ENCODE results near the gene ADM2. TPM values are rescaled to one million over a fixed set of nuclear protein-coding genes. Genes with fewer than 3 reads are reported as not detected.

Gene ADM2
- total RNA-seq, 1 donor from 2014 or later = 23.0 TPM

- FAIRE-seq (no peak), DNase-seq (ENCODE audit: low read depth) (no peak)
- no peak overlapping the region for H3K27ac ChIP-seq (ENCODE audit: low read depth, low read length)
- no peaks in the 10 kb centered on the region for H3K9me3 Mint-ChIP-seq (ENCODE audit: unreplicated experiment)
- no peaks in the 10 kb centered on the region for H3K27me3 ChIP-seq (ENCODE audit: insufficient read depth, low read length)
- no peak overlapping the region for H3K9ac ChIP-seq (ENCODE audit: low read length)
- TF ChIP-seq CTCF (IDR thresholded peaks at IDR 0.05; ENCODE audit: insufficient read depth, low read depth, low read length) (no peak), EZH2 (IDR thresholded peaks at IDR 0.05; ENCODE audit: insufficient read depth, low read length) (no peak)
- H3K27me3 Mint-ChIP-seq (ENCODE audit: low read depth, unreplicated experiment) = peaks cover 4% of the 10 kb centered on the region
- H4K20me1 ChIP-seq (ENCODE audit: insufficient read depth, low read length) = no peaks in the 10 kb centered on the region
- H2AFZ ChIP-seq (ENCODE audit: low read depth, low read length) = no peak overlapping the region
- H3K27ac Mint-ChIP-seq (ENCODE audit: unreplicated experiment) = no peak overlapping the region
- no peaks in the 10 kb centered on the region for H3K36me3 Mint-ChIP-seq (ENCODE audit: low read depth, unreplicated experiment)
- no peak overlapping the region for H3K4me2 ChIP-seq (ENCODE audit: low read length)
- no peak overlapping the region for H3K4me3 Mint-ChIP-seq (ENCODE audit: unreplicated experiment)
- no peaks in the 10 kb centered on the region for H3K4me1 Mint-ChIP-seq (ENCODE audit: low read depth, unreplicated experiment)
- no peaks in the 10 kb centered on the region for H3K79me2 ChIP-seq (ENCODE audit: insufficient read depth, low read length)
- H3K4me1 ChIP-seq (ENCODE audit: insufficient read depth, low read length) = no peaks in the 10 kb centered on the region
- no peaks in the 10 kb centered on the region for H3K9me3 ChIP-seq (ENCODE audit: insufficient read depth, low read depth, low read length)
- H3K4me3 ChIP-seq (ENCODE audit: insufficient read depth, low read depth, low read length) = no peak overlapping the region
- H3K36me3 ChIP-seq (ENCODE audit: insufficient read depth, low read length) = peaks cover under 1% of the 10 kb centered on the region
Measured at GRCh38 chr22:50497093-50497492, 15.8 kb downstream of the ADM2 start.

- no peaks in the 10 kb centered on the region for H3K9me3 ChIP-seq (ENCODE audit: insufficient read depth, low read depth, low read length)
- peaks cover 4% of the 10 kb centered on the region for H3K27me3 Mint-ChIP-seq (ENCODE audit: low read depth, unreplicated experiment)
- TF ChIP-seq CTCF (IDR thresholded peaks at IDR 0.05; ENCODE audit: insufficient read depth, low read depth, low read length) (peak; percentile 58), EZH2 (IDR thresholded peaks at IDR 0.05; ENCODE audit: insufficient read depth, low read length) (no peak)
- H3K36me3 Mint-ChIP-seq (ENCODE audit: low read depth, unreplicated experiment) = no peaks in the 10 kb centered on the region
- no peaks in the 10 kb centered on the region for H3K79me2 ChIP-seq (ENCODE audit: insufficient read depth, low read length)
- no peak overlapping the region for H2AFZ ChIP-seq (ENCODE audit: low read depth, low read length)
- DNase-seq (ENCODE audit: low read depth) (peak; percentile 25), FAIRE-seq (no peak)
- H3K27ac ChIP-seq (ENCODE audit: low read depth, low read length) = no peak overlapping the region
- no peak overlapping the region for H3K4me2 ChIP-seq (ENCODE audit: low read length)
- no peak overlapping the region for H3K9ac ChIP-seq (ENCODE audit: low read length)
- H3K27ac Mint-ChIP-seq (ENCODE audit: unreplicated experiment) = no peak overlapping the region
- peaks cover 4% of the 10 kb centered on the region for H3K36me3 ChIP-seq (ENCODE audit: insufficient read depth, low read length)
- H4K20me1 ChIP-seq (ENCODE audit: insufficient read depth, low read length) = no peaks in the 10 kb centered on the region
- H3K4me3 Mint-ChIP-seq (ENCODE audit: unreplicated experiment) = no peak overlapping the region
- no peaks in the 10 kb centered on the region for H3K4me1 ChIP-seq (ENCODE audit: insufficient read depth, low read length)
- no peaks in the 10 kb centered on the region for H3K4me1 Mint-ChIP-seq (ENCODE audit: low read depth, unreplicated experiment)
- H3K27me3 ChIP-seq (ENCODE audit: insufficient read depth, low read length) = no peaks in the 10 kb centered on the region
- no peaks in the 10 kb centered on the region for H3K9me3 Mint-ChIP-seq (ENCODE audit: unreplicated experiment)
- H3K4me3 ChIP-seq (ENCODE audit: insufficient read depth, low read depth, low read length) = no peak overlapping the region
Measured at GRCh38 chr22:50498322-50498890, 17.1 kb downstream of the ADM2 start.

GRCh38 chr22:50500452-50500851 is 19.1 kb downstream of the ADM2 start:
- Mint-ChIP-seq H3K27me3 (ENCODE audit: low read depth, unreplicated experiment) (peaks cover 3% of the 10 kb centered on the region), H3K36me3 (ENCODE audit: low read depth, unreplicated experiment) (no peaks in the 10 kb centered on the region), H3K27ac (ENCODE audit: unreplicated experiment) (no peak overlapping the region), H3K4me1 (ENCODE audit: low read depth, unreplicated experiment) (no peaks in the 10 kb centered on the region), H3K9me3 (ENCODE audit: unreplicated experiment) (no peaks in the 10 kb centered on the region), H3K4me3 (ENCODE audit: unreplicated experiment) (no peak overlapping the region)
- no peak for DNase-seq (ENCODE audit: low read depth)
- Histone ChIP-seq H3K4me1 (ENCODE audit: insufficient read depth, low read length) (no peaks in the 10 kb centered on the region), H3K79me2 (ENCODE audit: insufficient read depth, low read length) (peaks cover 8% of the 10 kb centered on the region), H3K36me3 (ENCODE audit: insufficient read depth, low read length) (peaks cover 4% of the 10 kb centered on the region), H4K20me1 (ENCODE audit: insufficient read depth, low read length) (peaks cover 6% of the 10 kb centered on the region), H3K4me2 (ENCODE audit: low read length) (no peak overlapping the region), H3K27ac (ENCODE audit: low read depth, low read length) (no peak overlapping the region), H3K4me3 (ENCODE audit: insufficient read depth, low read depth, low read length) (no peak overlapping the region), H3K9ac (ENCODE audit: low read length) (no peak overlapping the region), H3K9me3 (ENCODE audit: insufficient read depth, low read depth, low read length) (no peaks in the 10 kb centered on the region), H3K27me3 (ENCODE audit: insufficient read depth, low read length) (no peaks in the 10 kb centered on the region), H2AFZ (ENCODE audit: low read depth, low read length) (no peak overlapping the region)
- TF ChIP-seq CTCF (IDR thresholded peaks at IDR 0.05; ENCODE audit: insufficient read depth, low read depth, low read length) (no peak), EZH2 (IDR thresholded peaks at IDR 0.05; ENCODE audit: insufficient read depth, low read length) (no peak)
- no peak for FAIRE-seq
